K562 (cell line): ENCODE data around the gene TMEM151A. TPM values are rescaled to one million over a fixed set of nuclear protein-coding genes. Genes with fewer than 3 reads are reported as not detected.

Experiments used
- HMGN3 ChIP-seq: IDR thresholded peaks from 2 replicates; pipeline ENCODE4 v1.6.1; 2011; ENCODE audit warnings: borderline replicate concordance, low read depth, mild to moderate bottlenecking, mixed read lengths, low read length; ENCODE audit not compliant: insufficient read length; ENCODE audit errors: extremely low read depth
- HNRNPL ChIP-seq: fragments of 200-400 bp; formaldehyde crosslinking; IDR thresholded peaks from 2 replicates; pipeline ENCODE4 v1.6.1; 2017; ENCODE audit warnings: low read depth, mild to moderate bottlenecking, low read length
- NBN ChIP-seq: fragments of 450-650 bp; IDR thresholded peaks from 2 replicates; pipeline ENCODE4 v1.6.1; 2016; ENCODE audit warnings: low read depth, mild to moderate bottlenecking
- NFE2L1 ChIP-seq: fragments of 450-650 bp; IDR thresholded peaks from 2 replicates; pipeline ENCODE4 v1.6.1; 2016; ENCODE audit warnings: missing genetic modification characterization, low read depth, mild to moderate bottlenecking, missing compliant biosample characterization, moderate library complexity, borderline replicate concordance
- PCBP1 ChIP-seq: fragments of 200-400 bp; formaldehyde crosslinking; IDR thresholded peaks from 2 replicates; pipeline ENCODE4 v1.6.1; 2018; ENCODE audit warnings: mild to moderate bottlenecking, low read depth, low read length; ENCODE audit not compliant: poor library complexity, severe bottlenecking
- RBM22 ChIP-seq: fragments of 200-400 bp; formaldehyde crosslinking; IDR thresholded peaks from 2 replicates; pipeline ENCODE4 v1.6.1; 2018; ENCODE audit warnings: low read length, low read depth; ENCODE audit not compliant: poor library complexity, severe bottlenecking
- RERE ChIP-seq: sonication (generic); formaldehyde crosslinking; IDR thresholded peaks from 2 replicates; pipeline ENCODE4 v1.8.0; 2023; ENCODE audit warnings: missing genetic modification reagents, mild to moderate bottlenecking, borderline replicate concordance
- THRAP3 ChIP-seq: fragments of 450-650 bp; IDR thresholded peaks from 2 replicates; pipeline ENCODE4 v1.6.1; 2016; ENCODE audit warnings: mild to moderate bottlenecking, inconsistent platforms, borderline replicate concordance
- ZKSCAN8 ChIP-seq: fragments of 200-800 bp; sonication (Bioruptor generic); IDR thresholded peaks from 2 replicates; pipeline ENCODE4 v1.6.1; 2016; ENCODE audit warnings: missing genetic modification characterization, missing compliant biosample characterization
- ZNF3 ChIP-seq: fragments of 250-450 bp; sonication (Bioruptor Pico); IDR thresholded peaks from 2 replicates; pipeline ENCODE4 v1.5.0; 2021; ENCODE audit warnings: mild to moderate bottlenecking, moderate library complexity
- ZNF316 ChIP-seq: fragments of 450-650 bp; IDR thresholded peaks from 2 replicates; pipeline ENCODE4 v1.6.1; 2016
- ZNF41 ChIP-seq: fragments of 250-450 bp; sonication (Bioruptor Pico); conservative IDR thresholded peaks from 2 replicates; pipeline ENCODE4 v1.4.0; 2020; ENCODE audit warnings: mild to moderate bottlenecking
- polyA plus RNA-seq, 8 experiments: library from polyadenylated mRNA; depleted of rRNA in 4 of 8; stranded (reverse) in 5 of 8; unstranded in 3 of 8; fragments of >200 nt; fragmentation: Nextera tagmentation in 2 of 8; fragmentation: Illumina TruSeq in 1 of 8; extraction: Ambion mirVana in 2 of 8; extraction: Trizol in 1 of 8; gene quantifications; 2 replicates each; pipeline versions ENCODE4 v1.2.1 to v1.2.3, GENCODE V29; 2011 to 2014; ENCODE audit warnings: inconsistent platforms in 1 of 8, missing spikeins in 1 of 8
- total RNA-seq, 7 experiments: library from RNA; depleted of rRNA in 6 of 7; stranded (reverse); fragments of >200 nt in 6 of 7; fragmentation: Illumina TruSeq in 2 of 7; extraction: Trizol in 2 of 7; gene quantifications; 2 replicates each; pipeline versions ENCODE4 v1.2.1 to v1.2.3, GENCODE V29; 2011 to 2021; ENCODE audit warnings: low replicate concordance in 1 of 7
- TF ChIP-seq, protein P1 (sequence below): fragments of 250-450 bp; sonication (Bioruptor Pico); IDR thresholded peaks from 2 replicates; pipeline ENCODE4 v1.4.0; 2020
- TF ChIP-seq, protein P2 (sequence below): fragments of 250-450 bp; sonication (Bioruptor Pico); IDR thresholded peaks from 2 replicates; pipeline ENCODE4 v1.8.0; 2022; ENCODE audit warnings: inconsistent platforms

The TMEM151A gene
- total and polyA plus RNA-seq, 9 of the 15 experiments (the other 6 are each of a cell fraction or from before 2014, with no cell fraction given), result not detected

GRCh38 chr11:66344550-66345315 is 53.0 kb downstream of the TMEM151A start, which contains the start of gene BRMS1 (continued):
- TF ChIP-seq RERE (CRISPR knock-in tag), result no peak
- peak; percentile 57 for TF ChIP-seq RBM22
- TF ChIP-seq PCBP1, result peak; percentile 65
- peak; percentile 28 for TF ChIP-seq HMGN3
- TF ChIP-seq HNRNPL, result no peak
- no peak for TF ChIP-seq ZNF41 (CRISPR knock-in tag)
- no peak for TF ChIP-seq ZKSCAN8 (CRISPR knock-in tag)
- TF ChIP-seq, protein P1, sequence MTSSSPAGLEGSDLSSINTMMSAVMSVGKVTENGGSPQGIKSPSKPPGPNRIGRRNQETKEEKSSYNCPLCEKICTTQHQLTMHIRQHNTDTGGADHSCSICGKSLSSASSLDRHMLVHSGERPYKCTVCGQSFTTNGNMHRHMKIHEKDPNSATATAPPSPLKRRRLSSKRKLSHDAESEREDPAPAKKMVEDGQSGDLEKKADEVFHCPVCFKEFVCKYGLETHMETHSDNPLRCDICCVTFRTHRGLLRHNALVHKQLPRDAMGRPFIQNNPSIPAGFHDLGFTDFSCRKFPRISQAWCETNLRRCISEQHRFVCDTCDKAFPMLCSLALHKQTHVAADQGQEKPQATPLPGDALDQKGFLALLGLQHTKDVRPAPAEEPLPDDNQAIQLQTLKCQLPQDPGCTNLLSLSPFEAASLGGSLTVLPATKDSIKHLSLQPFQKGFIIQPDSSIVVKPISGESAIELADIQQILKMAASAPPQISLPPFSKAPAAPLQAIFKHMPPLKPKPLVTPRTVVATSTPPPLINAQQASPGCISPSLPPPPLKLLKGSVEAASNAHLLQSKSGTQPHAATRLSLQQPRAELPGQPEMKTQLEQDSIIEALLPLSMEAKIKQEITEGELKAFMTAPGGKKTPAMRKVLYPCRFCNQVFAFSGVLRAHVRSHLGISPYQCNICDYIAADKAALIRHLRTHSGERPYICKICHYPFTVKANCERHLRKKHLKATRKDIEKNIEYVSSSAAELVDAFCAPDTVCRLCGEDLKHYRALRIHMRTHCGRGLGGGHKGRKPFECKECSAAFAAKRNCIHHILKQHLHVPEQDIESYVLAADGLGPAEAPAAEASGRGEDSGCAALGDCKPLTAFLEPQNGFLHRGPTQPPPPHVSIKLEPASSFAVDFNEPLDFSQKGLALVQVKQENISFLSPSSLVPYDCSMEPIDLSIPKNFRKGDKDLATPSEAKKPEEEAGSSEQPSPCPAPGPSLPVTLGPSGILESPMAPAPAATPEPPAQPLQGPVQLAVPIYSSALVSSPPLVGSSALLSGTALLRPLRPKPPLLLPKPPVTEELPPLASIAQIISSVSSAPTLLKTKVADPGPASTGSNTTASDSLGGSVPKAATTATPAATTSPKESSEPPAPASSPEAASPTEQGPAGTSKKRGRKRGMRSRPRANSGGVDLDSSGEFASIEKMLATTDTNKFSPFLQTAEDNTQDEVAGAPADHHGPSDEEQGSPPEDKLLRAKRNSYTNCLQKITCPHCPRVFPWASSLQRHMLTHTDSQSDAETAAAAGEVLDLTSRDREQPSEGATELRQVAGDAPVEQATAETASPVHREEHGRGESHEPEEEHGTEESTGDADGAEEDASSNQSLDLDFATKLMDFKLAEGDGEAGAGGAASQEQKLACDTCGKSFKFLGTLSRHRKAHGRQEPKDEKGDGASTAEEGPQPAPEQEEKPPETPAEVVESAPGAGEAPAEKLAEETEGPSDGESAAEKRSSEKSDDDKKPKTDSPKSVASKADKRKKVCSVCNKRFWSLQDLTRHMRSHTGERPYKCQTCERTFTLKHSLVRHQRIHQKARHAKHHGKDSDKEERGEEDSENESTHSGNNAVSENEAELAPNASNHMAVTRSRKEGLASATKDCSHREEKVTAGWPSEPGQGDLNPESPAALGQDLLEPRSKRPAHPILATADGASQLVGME (CRISPR knock-in tag), result peak; percentile 57
- TF ChIP-seq ZNF3 (CRISPR knock-in tag), result no peak
- no peak for TF ChIP-seq THRAP3
- TF ChIP-seq NBN, result 0 out of 2 replicates have a peak, but pooled peaks have one; percentile 66
- TF ChIP-seq, protein P2, sequence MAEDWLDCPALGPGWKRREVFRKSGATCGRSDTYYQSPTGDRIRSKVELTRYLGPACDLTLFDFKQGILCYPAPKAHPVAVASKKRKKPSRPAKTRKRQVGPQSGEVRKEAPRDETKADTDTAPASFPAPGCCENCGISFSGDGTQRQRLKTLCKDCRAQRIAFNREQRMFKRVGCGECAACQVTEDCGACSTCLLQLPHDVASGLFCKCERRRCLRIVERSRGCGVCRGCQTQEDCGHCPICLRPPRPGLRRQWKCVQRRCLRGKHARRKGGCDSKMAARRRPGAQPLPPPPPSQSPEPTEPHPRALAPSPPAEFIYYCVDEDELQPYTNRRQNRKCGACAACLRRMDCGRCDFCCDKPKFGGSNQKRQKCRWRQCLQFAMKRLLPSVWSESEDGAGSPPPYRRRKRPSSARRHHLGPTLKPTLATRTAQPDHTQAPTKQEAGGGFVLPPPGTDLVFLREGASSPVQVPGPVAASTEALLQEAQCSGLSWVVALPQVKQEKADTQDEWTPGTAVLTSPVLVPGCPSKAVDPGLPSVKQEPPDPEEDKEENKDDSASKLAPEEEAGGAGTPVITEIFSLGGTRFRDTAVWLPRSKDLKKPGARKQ (CRISPR knock-in tag), result no peak
- TF ChIP-seq ZNF316, result 0 out of 2 replicates have a peak, but pooled peaks have one; percentile 11
- TF ChIP-seq NFE2L1 (tag), result no peak
